GM11168 (cell line): ENCODE results near the gene ASTL.

ENCODE experiments used
- in situ Hi-C: fragments of 300-500 bp; cut with MboI; formaldehyde crosslinking; loops from one replicate; pipeline ENCODE4 v1.12.0; 2022; ENCODE audit warnings: low sequenced_read_pairs; ENCODE audit not compliant: unreplicated experiment

Gene ASTL

DNA sequence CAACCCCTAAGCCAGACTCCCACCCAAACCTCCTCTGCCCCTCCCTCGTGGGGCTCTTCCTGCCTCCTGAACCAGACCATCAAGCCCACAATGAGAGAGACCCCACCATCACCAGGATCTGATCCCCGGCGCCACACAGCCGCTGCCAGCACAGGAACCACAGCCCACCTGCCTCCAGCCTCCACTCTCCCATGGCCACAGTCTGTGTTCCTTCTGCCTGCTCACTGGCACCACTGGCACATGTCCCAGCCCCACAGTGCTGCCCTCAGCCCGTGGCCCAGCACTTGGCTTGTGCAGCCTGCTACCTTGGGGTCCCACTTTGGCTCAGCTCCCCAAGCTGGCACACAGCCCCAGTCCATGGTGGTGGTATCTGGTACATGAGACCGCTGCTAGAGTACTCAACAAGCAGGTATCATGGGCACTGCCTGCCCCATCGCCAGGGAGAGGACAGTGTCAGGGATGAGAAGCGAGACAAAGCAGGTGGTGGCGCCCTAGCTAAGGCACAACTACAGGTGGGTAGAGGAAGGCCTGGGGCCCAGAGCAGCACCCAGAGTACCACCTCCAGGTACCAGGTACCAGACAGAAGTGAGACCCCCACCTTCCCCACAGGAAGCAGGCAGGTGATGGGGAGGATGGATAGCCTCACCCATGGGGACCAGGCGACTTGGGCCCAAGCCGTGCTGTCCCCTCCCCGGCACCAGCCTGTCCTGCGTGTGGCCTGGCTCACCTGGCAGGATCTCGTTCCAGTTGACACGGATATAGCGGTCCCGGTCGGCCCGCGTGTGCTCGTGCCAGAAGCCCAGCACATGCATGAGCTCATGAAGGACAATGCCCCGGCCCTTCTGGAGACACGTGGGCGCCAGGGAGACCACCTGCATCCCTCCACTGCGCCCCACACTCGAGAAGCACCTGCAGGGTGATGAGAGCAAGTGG is 6.2 kb downstream of the ASTL start:
- in situ Hi-C loops: loop anchor here (5.0 kb wide), 1 partner anchor 45 kb away; no protein-coding TSS in a partner anchor

DNA sequence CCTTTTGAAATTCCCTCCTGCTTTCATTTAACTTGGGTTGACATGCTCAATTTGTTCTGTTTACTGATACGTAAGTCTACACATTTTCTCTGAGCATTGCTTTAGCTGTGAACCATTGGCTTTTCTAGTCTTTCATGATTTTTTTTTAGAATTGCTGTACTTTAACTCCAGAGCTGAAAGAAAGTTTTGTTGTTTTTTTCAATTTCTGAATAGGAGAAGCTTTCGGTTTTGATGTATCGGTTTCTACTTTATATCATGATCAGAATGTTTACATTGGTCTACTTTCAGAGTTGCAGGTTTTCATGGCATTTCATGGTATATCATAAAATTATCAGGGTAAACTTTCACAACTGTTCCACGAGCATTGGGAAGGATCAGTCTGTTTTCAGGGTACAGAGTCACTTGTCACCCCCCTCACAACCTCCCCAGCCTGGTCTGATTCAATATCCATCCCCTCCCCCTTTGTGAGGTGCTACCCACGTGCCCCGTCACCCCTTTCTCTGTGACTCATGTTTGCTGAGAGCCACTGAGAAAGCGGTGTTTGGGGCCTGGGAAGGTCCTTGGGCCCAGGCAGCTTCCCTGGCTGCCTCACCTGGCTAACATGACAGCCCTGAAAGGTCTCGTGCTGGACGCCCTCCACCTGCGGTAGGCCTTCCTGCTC is 7.0 kb downstream of the ASTL start:
- in situ Hi-C loops: loop anchor here (5.0 kb wide), 1 partner anchor 46 kb away; no protein-coding TSS in a partner anchor

DNA sequence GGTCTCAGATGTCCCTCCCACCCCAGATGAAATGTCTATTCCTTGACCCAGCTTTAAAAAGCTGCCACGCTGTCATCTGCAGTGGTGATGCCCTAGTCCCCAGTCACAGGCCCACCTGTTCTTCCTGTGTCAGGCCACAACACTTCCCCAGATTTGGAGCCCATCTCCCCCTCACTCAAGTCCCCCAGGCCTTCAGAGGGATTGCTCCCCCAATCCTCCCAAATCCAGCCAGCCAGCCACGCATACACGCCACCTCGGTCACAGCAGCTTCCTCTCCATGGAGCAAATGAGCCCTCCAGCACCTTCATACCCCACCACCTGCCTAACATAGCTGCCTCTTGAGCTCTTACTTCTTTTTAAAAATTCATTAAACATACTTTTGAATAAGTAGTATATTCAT is 7.8 kb downstream of the ASTL start:
- in situ Hi-C loops: loop anchor here (5.0 kb wide), 1 partner anchor 47 kb away; no protein-coding TSS in a partner anchor

DNA sequence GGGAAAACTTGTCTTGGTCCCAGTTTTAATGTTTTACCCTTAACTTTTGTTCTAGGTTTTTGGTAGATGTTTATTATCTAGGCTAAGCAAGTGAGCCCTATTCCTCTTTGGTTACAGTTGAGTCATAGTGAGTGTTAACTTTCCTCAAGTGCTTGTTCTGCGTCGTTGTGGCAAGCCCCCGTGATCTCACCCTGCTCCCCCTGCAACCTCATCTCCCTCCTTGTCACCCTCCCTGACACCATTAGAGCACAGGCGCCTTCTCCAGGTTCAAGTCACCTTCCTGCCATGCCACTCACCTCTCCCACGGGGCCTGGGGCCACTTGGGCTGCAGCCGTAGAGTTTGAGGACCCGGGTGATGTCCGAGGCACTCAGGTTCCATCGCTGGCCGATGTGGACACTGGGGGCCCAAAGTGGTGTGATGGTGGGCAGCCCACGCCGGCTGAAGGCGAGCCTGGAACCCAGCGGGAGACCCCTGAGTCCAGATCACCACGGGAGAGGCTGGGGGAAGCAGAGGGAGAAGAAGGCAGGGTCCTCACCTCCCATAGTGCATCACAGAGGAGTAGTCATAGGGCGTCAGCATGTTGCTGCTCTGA is 8.7 kb downstream of the ASTL start:
- in situ Hi-C loops: loop anchor here (5.0 kb wide), 1 partner anchor 48 kb away; no protein-coding TSS in a partner anchor

DNA sequence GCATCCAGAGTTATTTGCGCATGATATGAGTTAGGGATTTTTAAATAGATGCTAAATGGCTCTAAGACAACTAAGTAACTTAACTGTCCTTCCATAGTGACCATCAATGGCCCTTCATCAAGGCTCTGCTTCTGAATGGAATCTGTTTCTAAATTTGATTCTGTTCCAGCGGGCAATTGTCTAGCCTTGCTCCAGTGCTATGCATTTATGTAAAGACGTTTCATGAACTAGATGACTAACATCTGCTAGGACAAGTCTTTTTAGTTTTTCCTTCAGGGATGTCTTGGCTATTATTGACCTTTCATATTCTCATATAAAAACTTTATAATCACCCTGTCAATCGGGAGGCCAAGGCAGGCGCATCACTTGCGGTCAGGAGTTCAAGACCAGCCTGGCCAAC is 9.8 kb downstream of the ASTL start:
- in situ Hi-C loops: no loop called here

DNA sequence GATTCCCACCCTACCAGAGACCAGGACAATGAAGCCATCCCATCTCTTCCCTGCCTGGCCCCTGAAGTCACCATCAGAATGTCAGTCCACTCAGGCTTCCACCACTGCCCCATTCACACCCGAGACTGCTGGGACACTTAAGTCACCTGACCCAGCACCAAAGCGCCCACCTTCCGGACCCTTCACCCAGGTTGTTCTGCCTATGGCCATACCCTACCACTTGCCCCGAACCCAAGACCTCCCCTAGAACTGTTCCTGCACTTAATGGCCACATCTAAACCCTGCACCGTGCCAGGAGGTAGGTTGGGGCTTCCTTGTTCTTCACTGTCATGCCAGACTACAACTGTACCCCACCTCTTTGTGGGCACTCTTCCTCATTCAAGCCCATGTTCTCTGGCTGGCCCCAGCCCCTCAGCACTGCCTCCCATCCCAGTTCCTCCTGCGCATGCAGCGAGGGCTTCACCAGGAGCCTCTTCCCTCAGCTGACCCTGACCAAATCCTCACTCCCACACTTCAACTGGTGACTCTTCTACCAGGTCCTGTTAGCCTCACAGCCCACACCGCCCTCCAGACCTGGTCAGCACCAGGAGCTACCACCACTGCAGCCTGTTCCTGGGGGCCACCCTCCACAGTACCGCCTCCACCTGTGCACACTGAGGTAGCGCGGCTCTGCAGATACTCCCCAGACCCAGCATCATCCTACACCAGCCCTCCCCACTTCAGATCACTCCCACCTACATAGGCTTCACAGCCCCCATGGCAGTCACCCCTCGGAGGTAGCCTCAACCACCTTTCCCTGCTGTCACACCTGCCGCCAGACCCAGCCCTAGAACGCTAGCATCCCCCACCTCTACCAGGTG is 13.7 kb downstream of the ASTL start:
- in situ Hi-C loops: loop anchor here (25.0 kb wide), 1 partner anchor 337 kb away; no protein-coding TSS in a partner anchor

DNA sequence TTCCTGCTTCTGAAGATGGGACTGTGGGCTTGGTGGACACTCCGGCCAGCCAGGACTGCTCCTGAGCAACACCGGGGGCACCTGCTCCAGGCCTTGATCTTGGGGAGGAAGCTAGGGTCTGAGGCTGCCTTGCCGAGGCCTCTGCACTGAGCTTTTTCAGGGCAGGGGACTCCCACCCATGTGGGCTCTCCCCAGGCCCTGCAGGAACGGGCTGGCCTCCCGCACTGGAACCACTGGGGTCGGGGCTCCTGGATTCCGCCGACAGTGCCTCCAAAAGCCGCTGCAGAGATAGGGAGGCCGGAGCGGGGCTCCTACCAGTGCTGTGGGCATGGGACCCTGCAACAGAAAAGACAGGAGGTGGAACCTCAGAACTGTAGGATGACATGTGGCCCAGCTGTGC is 14.4 kb downstream of the ASTL start:
- in situ Hi-C loops: loop anchor here (25.0 kb wide), 1 partner anchor 337 kb away; no protein-coding TSS in a partner anchor

DNA sequence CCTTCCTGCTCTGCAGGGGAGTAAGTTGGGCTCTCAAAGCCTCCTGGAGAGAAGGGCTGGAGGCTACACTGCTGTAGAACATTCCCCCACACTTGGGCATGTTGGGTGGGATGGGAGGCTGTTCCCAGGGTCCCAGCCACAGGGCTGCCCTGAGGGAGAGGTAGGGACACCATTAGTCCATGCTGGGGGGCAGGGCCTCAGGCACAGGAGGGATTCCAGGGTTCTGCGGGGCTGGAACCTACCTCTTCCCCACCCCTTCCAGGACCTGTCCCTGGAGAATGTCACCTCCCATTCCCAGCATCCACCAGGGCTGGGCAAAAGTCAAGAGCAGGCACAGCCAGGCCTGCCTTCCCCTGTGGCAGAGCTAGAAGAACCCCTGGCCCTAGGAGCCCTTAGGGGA is 15.0 kb downstream of the ASTL start:
- in situ Hi-C loops: loop anchor here (25.0 kb wide), 1 partner anchor 336 kb away; no protein-coding TSS in a partner anchor

DNA sequence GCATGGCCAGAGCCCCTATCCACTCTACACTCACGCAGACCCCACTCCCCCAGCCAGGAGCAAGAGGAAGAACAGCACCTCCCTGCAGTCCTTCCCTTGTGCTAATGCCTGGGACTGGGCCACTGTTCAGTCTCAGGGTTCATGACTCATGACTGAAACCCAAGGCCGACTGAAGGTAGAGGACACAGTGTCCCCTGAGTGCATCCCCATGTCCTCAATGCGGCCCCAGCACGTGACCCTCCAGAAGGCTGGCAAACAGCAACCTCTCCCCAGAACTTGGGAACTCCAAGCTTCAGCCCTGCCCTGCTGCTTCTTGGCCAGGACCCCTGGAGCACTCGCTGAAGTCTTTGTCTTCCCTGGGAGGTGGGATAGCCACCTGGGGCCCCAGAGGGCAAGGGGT is 15.9 kb downstream of the ASTL start:
- in situ Hi-C loops: loop anchor here (25.0 kb wide), 1 partner anchor 335 kb away; no protein-coding TSS in a partner anchor

DNA sequence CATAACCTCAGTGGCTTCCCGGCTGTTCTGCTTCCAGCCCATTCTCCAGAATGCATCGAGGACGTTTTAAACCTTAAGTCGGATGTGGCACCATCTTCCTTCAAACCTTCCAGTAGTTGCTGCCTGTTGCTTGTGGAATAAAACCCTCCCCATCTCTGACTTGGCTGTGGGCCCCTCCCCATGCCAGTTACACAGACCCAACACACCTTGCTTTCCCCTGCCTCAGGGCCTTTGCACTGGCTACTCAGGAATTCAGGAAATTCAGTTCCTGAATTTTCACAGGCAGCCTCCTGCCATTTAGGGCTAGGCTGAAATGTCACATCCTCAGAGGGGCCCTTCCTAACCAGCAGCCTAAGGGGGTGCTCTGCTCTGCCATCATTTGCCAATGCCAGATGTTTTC is 16.9 kb downstream of the ASTL start:
- in situ Hi-C loops: loop anchor here (25.0 kb wide), 1 partner anchor 334 kb away; no protein-coding TSS in a partner anchor

DNA sequence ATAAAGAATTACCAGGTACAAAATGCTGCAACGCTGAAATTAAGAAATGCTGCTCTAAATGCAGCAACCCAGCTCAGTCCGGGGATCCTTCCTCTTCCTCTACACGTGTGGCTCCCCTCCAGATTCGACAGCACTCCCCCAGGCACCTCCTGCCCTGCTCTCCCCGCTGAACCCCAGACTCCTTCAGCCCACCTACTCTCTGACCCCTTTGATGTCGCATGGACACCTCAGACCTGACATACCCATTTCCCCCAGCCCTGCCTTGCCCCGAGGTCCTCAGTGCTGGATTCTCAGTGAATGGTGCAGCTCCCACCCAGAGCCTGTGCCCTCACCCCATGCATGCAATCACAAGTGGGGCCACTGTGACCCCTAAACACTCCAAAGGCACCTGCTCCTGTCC is 17.3 kb downstream of the ASTL start:
- in situ Hi-C loops: loop anchor here (25.0 kb wide), 1 partner anchor 334 kb away; no protein-coding TSS in a partner anchor

DNA sequence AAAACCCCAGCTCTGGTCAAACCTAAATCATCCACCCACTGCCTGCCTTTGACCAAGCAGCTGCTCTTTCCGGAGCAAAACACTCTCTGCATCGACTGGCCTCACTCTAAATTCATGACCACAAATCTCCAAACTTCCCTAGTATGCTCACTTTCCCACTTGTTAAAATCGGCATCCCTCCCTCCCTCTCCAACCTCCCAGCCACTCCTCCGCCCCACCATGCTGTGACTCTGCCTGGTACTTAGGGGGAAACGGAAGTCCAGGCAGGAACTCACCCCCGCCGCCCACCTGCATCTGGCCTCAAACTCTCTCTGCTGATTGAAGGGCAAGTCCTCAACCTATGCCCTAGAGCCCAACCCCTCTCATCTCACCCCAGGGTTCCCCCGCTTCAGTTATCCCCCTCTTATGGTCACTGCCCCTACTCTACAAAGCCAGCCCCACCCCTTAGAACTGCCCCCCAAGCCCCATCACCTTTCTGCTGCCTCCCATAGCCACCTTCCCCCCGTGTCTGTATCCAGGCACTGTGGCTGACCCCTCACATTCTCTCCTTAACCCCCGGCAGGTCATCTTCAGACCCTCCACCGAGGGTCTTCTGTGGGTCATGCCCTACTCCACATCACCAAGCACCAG is 18.1 kb downstream of the ASTL start:
- in situ Hi-C loops: loop anchor here (25.0 kb wide), 1 partner anchor 333 kb away; no protein-coding TSS in a partner anchor

DNA sequence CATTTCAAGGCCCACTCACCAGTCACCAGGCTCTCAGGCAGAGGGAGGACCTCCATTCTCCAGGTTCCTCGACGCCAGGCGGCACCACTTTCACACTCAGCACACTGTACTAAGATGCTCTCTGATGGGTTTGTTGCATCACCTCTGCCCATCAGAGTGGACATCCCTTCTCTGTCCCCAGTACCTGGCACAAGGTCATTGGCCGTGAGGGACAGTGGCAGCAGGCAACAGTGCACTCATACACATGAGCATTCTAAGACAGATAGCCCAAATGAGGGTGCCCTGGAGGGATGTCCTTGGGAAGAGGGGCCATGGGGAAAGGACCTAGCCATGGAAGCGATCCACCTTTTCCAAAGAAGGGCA is 18.9 kb downstream of the ASTL start:
- in situ Hi-C loops: loop anchor here (10.0 to 25.0 kb wide), 2 partner anchors 115 to 332 kb away; no protein-coding TSS in a partner anchor

DNA sequence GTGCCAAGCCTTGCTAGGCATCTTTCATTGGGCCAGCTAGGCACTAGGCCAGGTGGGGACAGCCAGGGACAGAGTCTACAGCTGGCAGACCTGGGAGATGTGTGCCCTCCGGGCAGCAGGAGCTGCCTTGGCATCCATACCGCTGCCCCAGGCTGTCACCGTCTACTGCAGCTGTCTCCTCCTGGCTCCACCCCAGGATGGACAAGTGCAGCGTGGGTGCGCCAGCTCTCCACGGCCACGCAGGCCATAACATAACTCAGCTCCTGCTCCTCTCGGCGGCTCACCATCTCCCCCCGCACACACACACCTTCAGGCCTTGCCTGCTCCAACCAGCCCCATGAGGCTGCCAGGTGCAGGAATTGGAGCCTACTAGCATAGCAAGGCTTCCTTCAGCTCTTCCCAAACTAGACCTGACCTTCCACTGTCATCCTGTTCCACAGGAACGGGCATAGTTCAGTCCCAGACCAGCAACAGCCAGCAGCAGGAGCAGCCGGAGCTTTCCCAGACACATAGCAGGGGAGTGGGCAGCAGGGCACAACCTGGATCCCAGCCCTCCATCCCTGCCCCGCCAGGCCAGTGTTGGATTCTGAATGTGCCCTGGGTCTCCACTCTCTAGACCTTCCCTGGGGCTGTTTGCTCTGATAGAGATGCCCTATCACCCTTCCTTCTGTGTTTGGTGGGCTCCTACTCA is 19.5 kb downstream of the ASTL start:
- in situ Hi-C loops: loop anchor here (10.0 to 25.0 kb wide), 2 partner anchors 114 to 332 kb away; no protein-coding TSS in a partner anchor

DNA sequence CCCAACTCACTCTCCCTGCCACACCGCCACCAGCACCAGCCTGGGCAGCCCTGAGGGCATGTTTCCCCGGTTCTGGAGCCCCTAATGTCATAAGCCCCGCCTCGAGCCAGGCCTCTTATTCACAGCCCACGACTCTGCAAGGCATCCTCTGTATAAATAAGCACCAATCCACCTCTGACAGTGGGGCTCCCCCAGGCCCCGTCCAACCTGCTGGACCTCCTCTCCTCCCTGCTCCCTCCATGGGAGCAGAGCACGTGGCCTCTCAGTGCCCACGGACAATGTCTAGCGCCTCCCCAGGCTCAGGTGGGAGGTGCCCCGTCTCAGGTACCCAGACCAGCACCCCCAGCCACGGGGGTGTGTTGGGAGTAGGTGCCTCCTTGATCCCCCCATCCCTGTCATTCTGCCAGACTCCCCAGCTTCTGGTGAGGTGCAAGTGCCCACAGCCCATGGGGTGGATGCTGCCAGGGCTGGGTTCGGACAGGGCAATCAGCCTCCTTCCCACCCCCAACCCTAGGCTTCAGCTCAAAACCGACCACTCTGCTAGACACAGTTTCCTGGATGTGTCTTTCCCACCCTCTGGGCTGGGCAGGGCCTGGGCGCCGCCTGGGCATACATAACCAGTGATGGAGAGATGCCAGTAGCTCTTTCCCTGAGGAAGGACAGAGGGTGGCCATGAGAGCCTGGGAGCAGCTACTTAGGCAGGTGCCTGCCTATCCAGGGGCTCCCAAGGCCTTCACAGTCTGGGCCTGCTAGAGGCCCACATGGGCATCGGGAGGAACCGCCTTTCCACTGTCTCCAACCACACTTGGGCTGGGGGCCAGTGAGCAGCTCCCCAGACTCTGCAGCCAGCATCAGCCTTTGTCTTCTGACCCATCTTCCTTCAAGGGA is 20.4 kb downstream of the ASTL start:
- in situ Hi-C loops: loop anchor here (10.0 to 25.0 kb wide), 2 partner anchors 113 to 331 kb away; no protein-coding TSS in a partner anchor

DNA sequence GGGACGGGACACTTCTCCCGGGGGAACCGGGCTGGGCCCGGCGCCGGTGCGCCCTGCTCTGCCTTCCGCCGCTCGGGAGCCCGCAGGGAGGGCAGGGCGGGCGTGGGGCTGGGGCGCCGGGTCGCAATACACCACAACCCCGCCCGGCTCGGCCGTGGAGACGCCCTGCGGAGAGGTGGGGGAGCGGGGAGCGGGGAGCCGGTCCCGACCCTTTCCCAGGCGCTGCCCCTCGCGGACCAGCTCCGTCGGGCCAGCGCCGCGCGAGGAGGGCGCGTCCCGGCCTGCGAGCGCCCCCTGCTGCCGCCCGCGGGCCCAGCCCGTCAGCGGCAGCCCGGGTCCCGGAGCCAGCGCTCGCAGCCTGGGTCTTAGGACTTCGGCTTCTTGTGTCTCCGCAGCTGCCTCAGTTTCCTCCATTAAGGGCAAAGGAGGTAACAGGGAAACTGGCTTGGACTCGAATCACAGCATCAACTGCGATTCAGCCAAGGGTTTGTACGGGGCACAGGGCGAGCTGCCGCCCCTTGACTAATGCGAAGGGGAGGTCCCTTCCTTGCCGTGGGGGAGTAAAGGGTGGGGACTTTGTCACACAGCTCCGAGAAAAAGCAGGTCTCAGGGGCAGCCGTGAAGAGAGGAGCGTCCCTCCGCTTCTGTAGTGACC is 21.3 kb downstream of the ASTL start:
- in situ Hi-C loops: loop anchor here (10.0 to 25.0 kb wide), 2 partner anchors 112 to 330 kb away; no protein-coding TSS in a partner anchor
